Left kidney (tissue), 8 donors: ENCODE results near the gene C1QBP. TPM values are rescaled to one million over a fixed set of nuclear protein-coding genes. Genes with fewer than 3 reads are reported as not detected.

Experiments
- DNase-seq: peaks from one replicate; pipeline ENCODE4 v3.0.0-alpha.2; 2013
- long read RNA-seq, 8 donors: transcript quantifications; one replicate each; lab custom pipeline, GENCODE V29; 2026
- polyA plus RNA-seq: library from polyadenylated mRNA; unstranded; fragments of 120-200 nt; gene quantifications from one replicate; pipeline ENCODE4 v1.2.1, GENCODE V29; 2013; ENCODE audit not compliant: insufficient read length

C1QBP gene
- polyA plus RNA-seq, result 159 TPM
- long read RNA-seq, donor 1, transcript C1QBP-201 (6 exons, 1,169 nt), result major isoform, 125 of 144 reads
- long read RNA-seq, donor 1, partial matches to known transcripts, result 11 of 144 reads
- long read RNA-seq, donor 1, other reads (novel, unspliced or antisense), result 0 of 144 reads
- long read RNA-seq, donor 2, transcript C1QBP-201 (6 exons, 1,169 nt), result major isoform, 112 of 137 reads
- long read RNA-seq, donor 2, partial matches to known transcripts, result 19 of 137 reads
- long read RNA-seq, donor 2, other reads (novel, unspliced or antisense), result 0 of 137 reads
- long read RNA-seq, donor 3, transcript C1QBP-201 (6 exons, 1,169 nt), result major isoform, 81 of 127 reads
- long read RNA-seq, donor 3, partial matches to known transcripts, result 41 of 127 reads
- long read RNA-seq, donor 3, other reads (novel, unspliced or antisense), result 0 of 127 reads
- long read RNA-seq, donor 4, transcript C1QBP-201 (6 exons, 1,169 nt), result major isoform, 6 of 11 reads
- long read RNA-seq, donor 4, partial matches to known transcripts, result 0 of 11 reads
- long read RNA-seq, donor 4, other reads (novel, unspliced or antisense), result 0 of 11 reads
- long read RNA-seq, donor 5, transcript C1QBP-205 (3 exons, 330 nt), result minor isoform, 5 of 317 reads
- long read RNA-seq, donor 5, transcript C1QBP-203 (2 exons, 911 nt), result minor isoform, 6 of 317 reads
- long read RNA-seq, donor 5, transcript C1QBP-201 (6 exons, 1,169 nt), result major isoform, 238 of 317 reads
- long read RNA-seq, donor 5, partial matches to known transcripts, result 66 of 317 reads
- long read RNA-seq, donor 5, other reads (novel, unspliced or antisense), result 0 of 317 reads
- long read RNA-seq, donor 6, transcript C1QBP-201 (6 exons, 1,169 nt), result major isoform, 148 of 185 reads
- long read RNA-seq, donor 6, partial matches to known transcripts, result 29 of 185 reads
- long read RNA-seq, donor 6, other reads (novel, unspliced or antisense), result 0 of 185 reads
- long read RNA-seq, donor 7, transcript C1QBP-201 (6 exons, 1,169 nt), result major isoform, 138 of 168 reads
- long read RNA-seq, donor 7, partial matches to known transcripts, result 26 of 168 reads
- long read RNA-seq, donor 7, other reads (novel, unspliced or antisense), result 0 of 168 reads
- long read RNA-seq, donor 8, transcript C1QBP-201 (6 exons, 1,169 nt), result major isoform, 34 of 44 reads
- long read RNA-seq, donor 8, partial matches to known transcripts, result 9 of 44 reads
- long read RNA-seq, donor 8, other reads (novel, unspliced or antisense), result 0 of 44 reads

- DNase-seq, result peak; percentile 93
These were observed at the start of gene C1QBP for GRCh38 chr17:5438716-5439445. TSS of gene C1QBP (minus strand) at chr17:5439155. CDS start at chr17:5439073, 82 bp downstream.

GRCh38 chr17:5488752-5489151 is 49.8 kb upstream of the C1QBP start:
- no peak for DNase-seq

DNA sequence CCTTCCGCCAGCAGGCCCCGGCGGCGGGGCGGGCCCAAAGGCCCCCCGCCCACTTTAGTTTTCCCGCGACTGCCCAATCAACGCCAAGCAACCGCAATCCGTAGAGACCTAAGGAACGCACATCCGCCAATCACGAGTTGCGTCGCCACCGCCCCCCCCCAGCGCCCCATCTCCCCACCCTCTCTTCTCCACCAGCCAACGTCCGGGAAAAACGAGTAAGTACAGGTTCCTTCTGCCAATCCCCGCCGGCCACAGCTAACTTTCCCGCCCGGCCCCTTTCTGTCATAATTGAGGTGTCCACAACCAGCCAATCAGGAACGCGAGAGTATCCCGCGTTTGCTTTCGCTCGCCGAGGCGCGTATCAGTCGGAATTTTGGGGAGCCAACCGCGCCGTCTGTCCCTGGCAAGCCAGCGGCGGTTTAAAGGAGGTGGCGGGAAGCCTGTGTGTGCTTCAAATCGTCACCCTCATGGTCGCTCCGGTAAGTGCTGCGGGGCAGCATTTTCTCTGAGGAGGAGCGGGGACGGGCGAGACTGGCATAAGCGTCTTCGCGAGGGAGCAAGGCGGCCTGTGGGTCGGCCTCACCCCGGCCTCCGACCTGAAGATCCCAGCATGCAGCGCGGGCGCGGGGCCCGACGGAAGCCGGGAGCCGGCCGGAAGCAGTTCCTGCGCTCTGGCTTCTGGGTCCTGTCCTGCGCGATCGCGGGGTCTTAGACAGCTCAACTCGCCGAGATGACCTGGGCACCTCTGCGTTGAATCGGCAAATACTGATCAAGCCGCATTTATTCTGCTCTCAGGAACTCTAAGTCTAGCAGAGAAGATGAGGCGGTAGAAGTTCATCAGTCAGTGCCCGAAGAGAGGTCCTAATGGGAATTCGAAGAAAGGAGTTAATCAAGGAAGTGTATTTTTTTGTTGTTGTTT is 47.5 kb upstream of the C1QBP start, which contains the start of gene MIS12:
Gene MIS12 (plus strand): TSS at position 361 of the 919 bp plus-strand sequence. CDS start 2,297 bp downstream, outside the sequence.
- DNase-seq, result peak; percentile 98

DNA sequence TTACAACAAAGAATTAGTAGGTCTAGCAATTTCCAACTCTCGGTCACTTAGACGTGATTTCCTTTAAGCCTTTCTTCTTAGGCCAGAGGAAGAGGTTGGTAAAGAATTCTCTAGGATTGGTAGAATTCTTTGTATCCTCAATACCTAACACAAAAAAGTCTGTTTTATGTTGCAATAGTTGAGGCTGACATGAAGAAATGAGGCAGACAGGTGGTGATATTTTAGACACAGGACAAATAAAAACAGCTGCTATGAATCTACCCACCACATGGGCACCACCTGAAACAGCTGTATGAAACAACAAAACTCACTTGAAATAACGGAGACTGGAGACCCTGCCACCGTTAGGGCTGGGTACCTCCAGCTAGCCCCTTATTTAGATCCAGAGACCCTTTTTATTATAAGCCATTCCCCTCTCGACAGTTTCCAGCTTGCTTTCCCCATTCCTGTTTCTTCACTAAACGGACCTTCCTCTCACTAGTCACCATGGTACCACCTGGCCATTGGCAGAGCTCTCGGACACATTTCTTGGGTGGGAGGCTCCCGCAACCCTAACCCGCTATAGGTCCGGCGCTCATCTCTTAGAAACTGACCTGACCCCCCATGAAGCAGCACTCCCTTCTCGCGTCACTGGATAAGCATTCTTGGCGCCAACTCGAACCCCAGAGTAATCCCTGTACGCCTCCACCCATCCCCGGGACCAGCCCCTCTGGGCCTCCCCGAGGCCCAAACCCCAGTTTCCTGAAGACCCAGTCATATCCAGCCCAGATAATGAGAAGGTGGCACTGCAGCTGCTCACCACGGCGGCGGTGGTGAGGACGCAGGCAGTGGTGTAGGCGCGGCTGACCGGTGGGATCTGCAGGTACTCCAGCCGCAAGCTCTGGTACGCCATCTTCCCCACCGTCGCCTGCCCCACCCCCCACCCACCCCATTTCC is 46.6 kb upstream of the C1QBP start, which contains the start of gene DERL2:
Gene DERL2 (minus strand): TSS at position 909 of the 936 bp plus-strand sequence. CDS start 17 bp downstream, at position 892.
- no peak for DNase-seq

- DNase-seq, result no peak
These were observed 42.5 kb upstream of the C1QBP start for GRCh38 chr17:5481451-5481850.

DNA sequence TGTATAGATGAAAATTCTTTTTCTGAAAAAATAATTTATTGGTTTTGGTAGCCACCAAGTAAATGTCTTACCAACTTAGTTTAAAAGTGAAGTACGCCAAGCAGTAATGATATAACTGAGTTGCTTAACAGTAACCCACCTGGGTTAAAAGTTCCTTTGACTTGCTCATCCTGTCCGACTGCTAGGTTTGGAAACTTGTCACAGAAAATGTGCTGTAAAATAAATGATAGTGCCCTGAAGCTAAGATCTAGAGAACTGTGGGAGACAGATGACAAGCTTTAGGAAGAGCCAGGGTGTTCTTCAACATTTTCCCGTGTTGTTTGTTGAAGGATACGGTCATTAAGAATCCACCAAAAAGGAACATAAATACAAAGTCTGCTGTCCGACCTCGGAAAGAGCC is 42.0 kb upstream of the C1QBP start:
- DNase-seq, result no peak

DNA sequence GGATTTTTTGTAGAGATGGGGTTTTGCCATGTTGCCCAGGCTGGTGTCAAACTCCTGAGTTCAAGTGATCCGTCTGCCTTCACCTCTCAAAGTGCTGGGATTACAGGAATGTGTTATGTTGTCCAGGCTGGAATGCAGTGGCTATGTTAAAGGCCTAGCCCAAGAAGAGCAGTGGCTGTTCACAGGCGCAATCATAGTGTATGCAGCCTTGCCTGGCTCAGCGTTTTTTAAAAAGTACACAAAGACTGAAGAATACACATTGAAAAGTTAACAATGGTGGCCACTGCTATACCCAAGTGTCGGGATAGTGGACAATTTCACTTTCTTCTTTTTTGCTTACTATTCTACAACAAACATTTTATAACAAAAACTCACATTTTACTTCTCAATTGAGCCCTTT is 40.0 kb upstream of the C1QBP start:
- DNase-seq, result no peak

DNA sequence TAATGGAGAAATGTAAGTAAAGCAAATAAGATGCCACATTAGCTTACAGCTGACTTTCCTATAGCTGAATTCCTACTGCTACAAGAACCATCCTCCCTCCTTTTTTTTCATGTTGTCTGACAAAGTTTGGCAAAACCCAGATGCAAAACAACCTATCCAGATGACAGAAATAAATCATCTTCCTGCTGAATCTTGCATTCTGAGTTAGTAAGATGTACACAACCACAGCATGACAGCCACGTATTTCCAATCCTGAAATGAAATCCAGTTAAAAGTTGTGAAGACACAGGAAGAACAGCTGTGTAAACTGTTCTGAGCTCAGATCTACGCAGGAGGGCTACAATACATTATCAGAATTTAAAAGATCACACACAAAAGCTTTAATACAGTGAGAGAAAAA is 35.0 kb upstream of the C1QBP start:
- DNase-seq, result no peak

DNA sequence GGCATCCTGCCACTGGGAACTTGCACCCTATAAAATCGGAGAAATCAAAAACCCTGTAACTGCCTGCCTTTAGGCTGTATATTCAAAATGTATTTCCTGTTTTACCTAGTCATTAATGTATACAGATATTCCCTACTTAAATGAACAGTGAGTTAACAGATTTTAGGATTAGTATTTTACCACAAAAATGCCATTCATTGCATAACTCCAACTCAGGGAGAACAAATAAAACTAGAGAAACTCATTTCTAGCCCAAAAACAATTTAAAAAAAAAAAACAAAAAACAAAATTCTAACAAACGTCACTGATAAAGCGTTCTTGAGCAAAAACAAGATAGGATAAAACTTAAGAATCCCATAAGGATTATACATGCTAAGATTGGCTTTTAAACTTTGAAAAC is 33.6 kb upstream of the C1QBP start:
- DNase-seq, result no peak

DNA sequence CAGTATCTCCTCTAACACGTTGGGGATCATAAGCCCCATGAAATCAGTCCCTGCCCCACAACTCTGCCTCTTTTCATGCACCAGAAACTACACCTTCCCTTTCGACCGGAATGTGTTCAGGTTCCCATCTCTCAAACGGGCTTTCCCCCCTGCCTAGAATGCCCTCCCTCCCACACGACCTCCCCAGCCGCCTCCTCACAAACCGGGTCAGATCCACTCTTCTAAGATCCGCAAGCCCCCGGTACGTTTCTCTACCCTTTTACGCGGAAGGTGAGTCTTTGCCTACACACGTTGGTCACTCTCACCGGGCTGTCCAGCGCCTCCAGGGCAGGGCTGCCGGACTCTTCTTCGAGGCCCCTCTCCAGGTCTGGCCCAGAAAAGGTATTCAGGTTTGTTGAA is 29.1 kb upstream of the C1QBP start:
- no peak for DNase-seq

DNA sequence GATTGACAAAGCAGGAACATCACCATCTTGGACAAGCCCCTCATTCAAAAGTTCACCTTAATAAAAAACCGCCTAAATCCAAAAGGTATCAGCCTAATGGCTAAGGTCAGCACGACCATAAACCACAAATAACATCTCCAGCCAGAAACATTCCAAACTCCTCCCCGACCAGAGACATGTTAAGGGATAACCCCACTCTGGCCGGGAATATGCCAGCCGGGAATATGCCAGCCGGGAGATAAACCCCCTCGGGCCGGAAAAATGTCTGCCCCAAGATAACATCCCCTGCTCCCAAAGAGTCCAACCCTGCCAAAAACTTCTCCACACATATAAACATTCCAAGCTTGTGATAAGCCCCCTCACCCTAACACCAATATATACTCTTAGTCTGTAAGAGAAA is 28.5 kb upstream of the C1QBP start:
- DNase-seq, result no peak

DNA sequence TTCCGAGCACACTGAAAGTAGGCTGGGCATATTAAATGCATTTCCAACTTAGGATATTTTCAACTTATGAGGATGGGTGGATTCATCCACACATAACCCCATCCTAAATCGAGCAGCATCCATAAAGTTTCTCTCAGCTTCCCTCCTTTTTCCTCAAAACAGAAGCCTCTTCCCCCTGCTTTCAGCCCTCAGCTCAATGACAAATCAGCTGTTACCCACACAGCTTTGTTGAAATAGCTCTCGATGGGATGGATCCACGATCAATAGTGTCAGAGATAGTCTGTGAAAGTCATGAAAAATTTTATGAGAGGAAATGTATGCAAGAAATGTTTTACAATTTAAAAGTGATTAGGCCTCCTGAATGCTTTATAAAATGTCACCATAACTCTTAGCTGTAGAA is 27.3 kb upstream of the C1QBP start:
- DNase-seq, result no peak

DNA sequence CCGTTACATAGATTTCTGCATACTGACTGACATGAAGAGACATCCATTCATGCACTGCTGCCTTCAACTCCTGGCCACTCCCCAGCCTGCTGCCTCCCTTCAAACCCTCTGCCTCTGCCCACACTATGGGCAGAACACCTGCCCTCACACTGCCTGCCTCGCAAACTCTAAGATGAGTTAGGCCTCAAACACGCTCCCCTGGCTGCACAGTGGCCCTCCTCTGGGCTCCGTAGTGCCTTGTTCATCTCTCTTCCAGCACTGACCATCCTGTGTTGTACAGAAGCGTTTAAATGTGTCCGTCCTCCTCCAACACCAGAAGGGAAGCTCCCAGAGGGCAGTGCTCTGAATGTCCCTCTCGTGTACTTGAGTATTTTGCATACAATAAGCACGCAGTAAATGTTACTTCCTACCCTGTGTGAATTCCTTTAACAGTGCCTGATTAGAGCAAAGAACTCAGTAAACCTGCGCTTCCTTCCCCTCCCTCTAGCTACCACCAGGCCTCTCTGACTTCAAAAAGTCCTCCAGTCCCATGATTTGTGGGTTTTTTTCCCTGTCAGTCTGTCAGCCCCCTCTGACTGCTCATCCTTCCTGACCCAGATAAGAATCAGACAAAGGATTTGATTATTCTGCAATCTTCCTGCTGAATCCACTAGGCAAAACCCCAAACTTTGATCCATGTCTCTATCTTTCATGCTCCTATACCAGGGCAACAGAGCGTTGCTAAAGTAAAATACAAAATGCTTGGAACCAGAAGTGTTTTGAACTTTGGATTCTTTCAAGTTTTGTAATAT is 26.0 kb upstream of the C1QBP start:
- DNase-seq, result no peak

- DNase-seq, result no peak
These were observed 7.8 kb upstream of the C1QBP start for GRCh38 chr17:5446786-5447185.

DNA sequence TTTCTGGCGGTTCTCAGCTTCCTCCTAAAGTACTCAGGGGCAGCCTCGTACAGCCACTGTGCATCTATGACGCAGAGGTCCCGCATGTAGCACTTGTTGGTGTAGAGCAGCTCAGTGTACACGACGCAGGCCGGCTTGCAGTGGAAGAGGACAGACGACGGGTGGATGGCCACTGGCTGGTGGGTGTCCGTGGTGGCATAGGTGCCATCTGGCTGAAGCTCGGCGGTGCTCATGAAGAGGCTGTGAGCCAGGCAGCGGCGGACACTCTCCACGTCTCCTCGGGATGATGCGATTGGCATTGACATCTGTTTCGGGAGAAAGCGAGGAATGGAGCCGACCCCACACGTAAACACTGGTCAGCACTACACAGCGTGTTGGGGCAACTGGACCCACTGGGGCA is 5.3 kb upstream of the C1QBP start:
- no peak for DNase-seq

DNA sequence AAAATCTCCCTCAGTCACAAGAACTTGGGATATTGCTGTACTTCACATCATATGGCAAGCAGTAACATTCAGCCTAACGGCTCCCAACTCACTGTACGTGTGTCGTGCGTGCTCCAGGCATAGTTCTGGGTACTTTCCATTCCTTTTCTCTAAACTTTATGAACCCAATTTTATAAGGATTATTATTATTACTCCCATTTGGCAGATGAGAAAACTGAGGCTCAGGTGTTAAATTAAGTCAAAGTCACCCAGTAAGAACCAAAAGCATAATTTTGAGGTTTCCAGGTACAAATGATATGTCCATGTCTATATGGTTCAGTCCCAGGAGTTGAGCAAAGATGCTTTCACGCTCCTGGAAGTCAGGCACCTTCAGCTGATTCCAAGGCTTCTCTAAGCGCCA is 4.8 kb upstream of the C1QBP start:
- no peak for DNase-seq

DNA sequence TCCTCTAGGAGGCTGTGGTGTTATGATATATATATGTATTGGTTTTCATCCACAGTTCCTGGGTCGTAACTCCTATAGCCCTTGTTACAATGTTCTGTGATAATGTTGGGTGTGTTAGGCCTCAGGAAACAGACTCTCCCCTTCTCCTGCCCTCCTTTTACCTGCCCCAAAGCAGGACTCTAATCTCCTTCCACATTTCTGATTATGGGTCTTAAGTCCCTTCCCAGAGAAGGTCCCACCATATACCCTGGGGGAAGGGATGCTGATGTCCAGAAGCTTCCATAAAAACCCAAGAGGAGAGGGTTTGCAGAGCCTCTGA is 450 bp upstream of the C1QBP start:
- DNase-seq, result no peak

DNA sequence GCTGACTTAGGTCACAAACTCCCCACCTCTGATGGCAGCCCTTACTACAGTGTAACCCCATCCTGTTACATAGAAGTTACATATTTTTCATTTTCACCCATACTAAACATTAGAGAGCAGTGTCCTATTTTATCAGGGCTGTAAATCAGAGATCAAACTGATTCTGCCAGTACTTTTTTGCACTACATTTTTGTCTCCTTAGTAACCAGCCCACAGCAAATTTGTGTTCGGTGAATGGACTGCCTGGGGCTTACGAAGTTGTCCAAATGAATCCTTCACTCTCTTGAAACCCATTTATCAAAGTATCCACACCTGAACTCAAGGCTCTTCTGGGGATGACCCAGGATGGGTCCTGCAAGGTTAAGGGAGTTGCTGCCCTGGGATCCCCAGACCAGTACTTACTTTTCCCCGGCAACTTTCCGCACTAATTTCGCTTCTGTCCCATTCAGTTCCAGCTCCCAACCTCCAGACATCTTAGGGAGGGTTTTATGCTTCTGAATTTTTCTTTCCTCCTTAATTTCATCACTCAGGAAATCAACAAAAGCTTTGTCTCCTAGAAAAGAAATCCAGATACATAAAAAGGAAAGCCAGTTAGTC is 1.1 kb downstream of the C1QBP start:
- DNase-seq, result no peak
